NCI-H2227 (cell line): ENCODE measurements around the gene MICAL1.
A peak's percentile ranks its signal among the peaks of the same experiment; 100 is the strongest.

ENCODE experiments used
- DNase-seq: peaks from one replicate; lab custom pipeline; 2025; ENCODE audit not compliant: unreplicated experiment; lab: John Stamatoyannopoulos, UW

Gene MICAL1

GRCh38 chr6:109440331-109441068 lies 15.1 kb downstream of the MICAL1 start, which contains the start of the genes PPIL6 and SMPD2:
TSS of gene PPIL6 (minus strand) at chr6:109440628. CDS start at chr6:109440590, 38 bp downstream.
TSS of gene SMPD2 (plus strand) at chr6:109440724. CDS start at chr6:109441122, 398 bp downstream.
- DNase-seq, result peak; percentile 90

DNA sequence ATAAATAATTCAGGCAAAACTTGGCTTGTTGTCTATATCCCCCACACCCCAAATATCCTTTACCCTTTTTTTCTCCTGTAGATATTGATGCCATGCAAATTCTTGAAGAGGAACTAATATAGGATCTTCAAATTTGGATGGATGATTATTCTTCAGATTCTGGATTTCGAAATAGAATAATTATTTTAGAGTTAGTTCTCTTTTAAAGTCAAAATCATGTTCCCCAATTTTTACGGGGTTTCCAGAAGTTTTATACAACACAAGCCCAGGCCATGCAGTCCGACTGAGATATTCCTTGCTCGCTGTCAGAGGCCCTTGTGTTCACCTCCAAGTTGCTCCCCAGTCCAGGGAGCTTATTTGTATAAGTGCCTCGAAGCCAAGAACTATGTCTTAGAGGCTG lies 19.5 kb downstream of the MICAL1 start:
- no peak for DNase-seq

DNA sequence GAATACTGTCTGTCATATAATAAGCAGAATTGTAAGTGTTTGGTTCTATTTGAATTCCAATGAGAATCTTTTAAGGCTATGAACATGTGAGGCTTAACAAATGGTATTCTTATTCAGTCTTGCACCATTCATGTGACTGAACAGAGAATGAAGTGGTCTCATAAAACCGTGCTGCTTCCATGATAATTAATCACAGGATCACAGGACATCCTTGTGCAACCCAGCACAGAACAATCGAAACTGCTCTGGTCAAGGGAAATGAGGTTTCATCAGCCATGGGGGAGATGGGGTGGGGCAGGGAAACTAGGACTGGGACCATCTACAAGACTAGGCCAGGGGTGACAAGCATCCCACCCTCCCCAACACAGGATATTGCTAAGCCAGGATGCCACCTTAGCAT lies 21.1 kb downstream of the MICAL1 start:
- no peak for DNase-seq

DNA sequence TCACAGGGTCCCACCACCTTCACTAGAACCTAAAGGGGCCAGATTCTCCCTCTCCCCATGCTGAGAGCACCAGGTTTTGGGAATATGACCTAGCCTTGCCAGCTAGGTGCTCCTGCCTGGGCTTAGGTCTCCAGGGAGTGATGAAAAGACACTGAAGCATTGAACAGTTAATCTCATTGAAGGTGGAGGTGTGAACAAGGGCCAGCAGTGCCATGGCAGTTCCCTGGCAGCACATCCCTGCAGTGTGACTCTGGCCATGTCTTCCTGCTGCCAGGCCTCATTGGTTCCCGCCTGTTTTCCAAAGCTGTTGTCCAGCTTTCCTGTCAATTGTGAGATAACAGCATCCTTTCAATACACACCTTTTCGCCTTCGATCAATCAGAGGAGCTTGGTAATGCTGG lies 26.1 kb downstream of the MICAL1 start:
- no peak for DNase-seq

- no peak for DNase-seq
Observed at GRCh38 chr6:109428889-109429477, 26.6 kb downstream of the MICAL1 start.

DNA sequence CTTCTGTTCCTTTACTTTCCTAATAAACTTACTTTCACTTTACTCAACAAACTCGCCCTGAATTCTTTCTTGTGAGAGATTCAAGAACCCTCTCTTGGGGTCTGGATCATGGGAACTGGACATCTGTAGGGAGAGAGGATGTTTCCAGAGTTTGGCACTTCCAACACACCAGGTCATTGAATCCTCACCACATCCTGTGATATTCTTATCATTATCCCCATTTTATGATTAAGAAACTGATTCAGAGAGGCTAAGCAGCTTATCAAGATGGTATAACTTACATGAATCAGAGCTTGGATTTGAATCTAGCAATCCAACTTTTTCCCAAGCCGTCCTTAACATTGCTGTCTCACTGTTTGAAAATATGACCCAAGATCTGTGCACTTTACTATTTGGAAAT lies 30.6 kb downstream of the MICAL1 start:
- DNase-seq, result no peak

GRCh38 chr6:109421184-109421583 lies 34.4 kb downstream of the MICAL1 start:
- DNase-seq, result no peak

DNA sequence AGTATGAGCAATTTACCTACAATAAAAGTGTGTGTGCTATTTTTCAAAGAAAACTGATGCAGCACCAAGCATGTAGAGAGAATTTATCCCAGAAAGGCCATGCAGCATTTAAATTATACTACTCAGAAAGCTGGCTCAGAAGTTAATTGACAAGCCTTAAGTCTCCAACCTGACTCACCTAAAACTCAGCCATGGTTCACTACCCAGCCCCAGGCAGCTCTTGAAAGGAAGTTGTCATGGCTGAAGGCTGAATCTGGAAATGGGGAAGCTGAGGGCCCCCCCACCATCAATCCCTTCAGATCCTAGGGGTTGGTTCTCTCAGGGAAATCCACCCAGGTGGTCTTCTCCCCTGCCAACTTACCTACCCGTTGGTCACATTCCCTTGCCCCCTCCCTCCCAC lies 34.8 kb downstream of the MICAL1 start:
- no peak for DNase-seq

DNA sequence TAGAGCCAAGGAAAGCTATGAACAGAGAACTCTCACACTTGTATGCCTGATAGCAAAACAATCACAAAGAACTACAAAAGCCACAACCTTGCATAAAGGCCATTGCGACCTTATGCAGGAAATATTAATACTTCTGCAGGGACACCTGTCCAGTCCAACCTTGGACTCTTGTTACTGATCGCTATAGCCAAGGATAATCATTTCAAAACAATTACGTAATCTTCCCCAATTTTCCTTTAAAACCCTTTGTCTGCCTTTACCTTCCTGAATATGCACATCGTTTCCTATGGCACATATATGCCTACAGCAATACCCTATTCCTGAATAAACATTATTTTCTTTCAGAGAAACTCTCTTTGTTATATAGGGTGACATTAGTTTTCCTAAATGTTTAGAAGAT lies 37.9 kb downstream of the MICAL1 start:
- no peak for DNase-seq

DNA sequence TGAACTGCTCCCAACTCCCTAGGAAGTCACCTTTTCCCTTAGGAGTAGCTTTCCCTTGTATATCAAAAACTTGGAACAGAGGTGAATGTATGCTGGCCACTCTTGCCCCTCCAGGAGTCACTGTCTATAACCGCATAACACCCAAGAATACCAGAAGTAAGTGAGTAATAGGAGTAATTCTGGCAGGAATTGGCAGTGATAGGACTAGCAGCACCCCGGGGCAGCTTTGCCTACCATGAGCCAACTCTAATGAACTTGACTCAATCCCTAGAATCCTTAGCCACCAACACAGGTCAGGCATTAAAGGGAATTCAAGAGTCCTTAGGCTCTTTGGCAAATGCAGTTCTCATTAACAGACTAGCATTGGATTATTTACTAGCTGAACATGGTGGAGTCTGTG lies 44.5 kb downstream of the MICAL1 start:
- no peak for DNase-seq

- DNase-seq, result no peak
Observed at GRCh38 chr6:109406196-109406595, 49.4 kb downstream of the MICAL1 start.

DNA sequence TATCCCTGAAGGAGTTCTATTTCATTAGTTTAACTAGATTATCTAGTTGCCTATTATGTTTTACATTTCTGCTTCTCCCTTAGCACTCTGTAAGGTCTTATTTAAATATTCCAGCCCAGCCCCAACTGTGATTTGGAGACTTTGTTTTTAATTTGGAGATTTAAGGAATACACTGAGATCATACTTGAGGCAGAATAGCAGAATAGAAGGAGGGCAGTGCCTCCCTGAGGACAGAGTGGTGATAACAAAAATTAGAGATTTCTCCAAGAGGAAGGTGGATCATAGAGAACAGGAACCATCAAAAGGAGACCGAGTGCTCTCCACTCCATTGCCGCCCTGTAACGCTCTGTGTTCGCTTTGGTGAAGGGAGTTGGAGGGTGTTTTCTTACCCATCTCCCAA lies 58.6 kb downstream of the MICAL1 start:
- no peak for DNase-seq

GRCh38 chr6:109396046-109396718 lies 59.4 kb downstream of the MICAL1 start:
- DNase-seq, result no peak
